IPS-15b (cell line): ENCODE data around the gene DQX1.
"Not testable (repeated sequence)": the region's sequence is repeated elsewhere in the genome, so short reads cannot be mapped to it uniquely, and the experiment has no call there.

Source experiments
- H3K27me3 ChIP-seq: one replicate; pipeline ENCODE4 v1.6.1; 2013; ENCODE audit warnings: low read length; ENCODE audit not compliant: control insufficient read depth, insufficient read depth
- H3K36me3 ChIP-seq: one replicate; pipeline ENCODE4 v1.6.1; 2013; ENCODE audit warnings: low read length; ENCODE audit not compliant: control insufficient read depth, insufficient read depth
- H3K4me1 ChIP-seq: one replicate; pipeline ENCODE4 v1.6.1; 2013; ENCODE audit warnings: mild to moderate bottlenecking, low read length; ENCODE audit not compliant: control insufficient read depth, insufficient read depth
- H3K4me3 ChIP-seq: one replicate; pipeline ENCODE4 v1.5.1; 2013; ENCODE audit warnings: low read depth, low read length
- H3K9ac ChIP-seq: one replicate; pipeline ENCODE4 v1.6.1; 2013; ENCODE audit warnings: low read depth, mild to moderate bottlenecking, low read length
- H3K9me3 ChIP-seq: one replicate; pipeline ENCODE4 v1.6.1; 2013; ENCODE audit warnings: mild to moderate bottlenecking, low read length; ENCODE audit not compliant: control insufficient read depth, insufficient read depth

The DQX1 gene

GRCh38 chr2:74474481-74474880 is 51.5 kb downstream of the DQX1 start:
- H3K9ac ChIP-seq, result no peak overlapping the region
- no peaks in the 10 kb centered on the region for H3K27me3 ChIP-seq
- peaks cover 2% of the 10 kb centered on the region for H3K4me1 ChIP-seq
- no peaks in the 10 kb centered on the region for H3K9me3 ChIP-seq
- no peak overlapping the region for H3K4me3 ChIP-seq
- peaks cover 14% of the 10 kb centered on the region for H3K36me3 ChIP-seq

GRCh38 chr2:74472945-74473258 is 53.1 kb downstream of the DQX1 start:
- H3K4me3 ChIP-seq, result peak overlapping the region; percentile 89
- peaks cover 14% of the 10 kb centered on the region for H3K36me3 ChIP-seq
- peaks cover 2% of the 10 kb centered on the region for H3K4me1 ChIP-seq
- no peaks in the 10 kb centered on the region for H3K27me3 ChIP-seq
- H3K9me3 ChIP-seq, result no peaks in the 10 kb centered on the region
- peak overlapping the region; percentile 71 for H3K9ac ChIP-seq

- Histone ChIP-seq H3K9me3 (no peaks in the 10 kb centered on the region), H3K36me3 (peaks cover 11% of the 10 kb centered on the region), H3K27me3 (no peaks in the 10 kb centered on the region), H3K4me3 (peak within 1 kb of the TSS; percentile 89), H3K4me1 (peaks cover 2% of the 10 kb centered on the region), H3K9ac (peak within 1 kb of the TSS; percentile 71)
Observed at GRCh38 chr2:74472086-74472944, 53.7 kb downstream of the DQX1 start, which contains the start of gene MRPL53. Gene MRPL53, minus strand, starts transcription at chr2:74472680. Its CDS starts 20 bp downstream, at chr2:74472660.

GRCh38 chr2:74471332-74472065 is 54.5 kb downstream of the DQX1 start:
- Histone ChIP-seq H3K27me3 (no peaks in the 10 kb centered on the region), H3K4me3 (peak overlapping the region; percentile 89), H3K36me3 (peaks cover 11% of the 10 kb centered on the region), H3K4me1 (peaks cover 2% of the 10 kb centered on the region), H3K9me3 (no peaks in the 10 kb centered on the region), H3K9ac (peak overlapping the region; percentile 71)

- H3K9me3 ChIP-seq, H3K9ac ChIP-seq, H3K27me3 ChIP-seq, H3K4me1 ChIP-seq, H3K4me3 ChIP-seq: not testable (repeated sequence)
- peaks cover 11% of the 10 kb centered on the region for H3K36me3 ChIP-seq
Observed at GRCh38 chr2:74470742-74471141, 55.3 kb downstream of the DQX1 start.
